K562 (cell line): ENCODE results near the gene B2M. TPM values are rescaled to one million over a fixed set of nuclear protein-coding genes. Genes with fewer than 3 reads are reported as not detected.

Experiments used
- ATAC-seq: fragments of 200-7000 bp; cut with Tn5 transposase; 3 replicates; pipeline ENCODE4 v1.9.1; 2020; ENCODE audit warnings: moderate library complexity
- BruUV-seq: library from RNA; stranded (reverse); fragments of 400-500 nt; replicated peaks from 2 replicates; lab custom pipeline; 2021; lab: Mats Ljungman, UMichigan
- CTCF ChIA-PET: fragments of 300-600 bp; formaldehyde crosslinking; extraction: SDS; loops from one replicate; lab custom pipeline; 2021; ENCODE audit warnings: low intra/inter-chr PET ratio; lab: Yijun Ruan, JAX
- POLR2A ChIA-PET: fragments of 300-600, 350-650 bp; sonication (Branson Sonifier 250); formaldehyde crosslinking; extraction: SDS; loops from one replicate; lab custom pipeline; 2021; ENCODE audit warnings: antibody characterized with exemption, inconsistent platforms; lab: Yijun Ruan, JAX
- DNase-seq, 4 experiments: peaks; one replicate each; pipeline versions ENCODE4 v3.0.0 to v3.0.0-alpha.2; 2011 to 2018; ENCODE audit warnings: low spot score in 3 of 4, mixed read lengths in 3 of 4; ENCODE audit errors: extremely low read depth in 1 of 4
- FAIRE-seq: peaks from 2 replicates; lab custom pipeline; 2011; peaks lifted over from hg19 to GRCh38; lab: Jason Lieb, UNC
- H2AFZ ChIP-seq: 2 replicates; pipeline ENCODE4 v1.6.0; 2011; ENCODE audit warnings: low read depth, low read length, control low read depth, inconsistent platforms
- H3K27ac ChIP-seq: fragments of 200-600 bp; 3 replicates; pipeline ENCODE4 v1.8.0; 2011; ENCODE audit warnings: low read depth, mild to moderate bottlenecking, control low read depth, inconsistent platforms, low read length, moderate library complexity, mixed read lengths; ENCODE audit errors: extremely low read depth
- H3K27me3 ChIP-seq, 2 experiments: fragments of 300-600 bp in 1 of 2; 2 replicates in 1 of 2; 3 replicates in 1 of 2; pipeline versions ENCODE4 v1.6.0 to v1.8.0; 2011; ENCODE audit warnings: inconsistent platforms in 2 of 2, low read length in 2 of 2, mild to moderate bottlenecking in 1 of 2, mixed read lengths in 1 of 2, moderate library complexity in 1 of 2; ENCODE audit not compliant: control insufficient read depth in 2 of 2, insufficient read depth in 2 of 2
- H3K36me3 ChIP-seq: fragments of 300-600 bp; 3 replicates; pipeline ENCODE4 v1.8.0; 2011; ENCODE audit warnings: mild to moderate bottlenecking, low read length, inconsistent platforms; ENCODE audit not compliant: control insufficient read depth, insufficient read depth
- H3K4me1 ChIP-seq, 2 experiments: fragments of 200-600 bp in 1 of 2; replicated peaks in 1 of 2; 2 replicates in 1 of 2; 3 replicates in 1 of 2; pipeline versions ENCODE4 v1.5.1 to v1.8.0; 2011; ENCODE audit warnings: inconsistent platforms in 2 of 2, low read length in 2 of 2, mild to moderate bottlenecking in 1 of 2, mixed read lengths in 1 of 2, moderate library complexity in 1 of 2; ENCODE audit not compliant: control insufficient read depth in 2 of 2, insufficient read depth in 2 of 2
- H3K4me2 ChIP-seq: 2 replicates; pipeline ENCODE4 v1.6.1; 2011; ENCODE audit warnings: low read length, control low read depth, inconsistent platforms, mixed read lengths; ENCODE audit not compliant: insufficient read depth
- H3K4me3 ChIP-seq: fragments of 200-600 bp; sonication (generic), shearing (Covaris generic); 2 replicates; pipeline ENCODE4 v1.5.1; 2016; ENCODE audit warnings: control low read depth, inconsistent platforms
- H3K79me2 ChIP-seq: fragments of 200-600 bp; 3 replicates; pipeline ENCODE4 v1.8.0; 2011; ENCODE audit warnings: low read length, inconsistent platforms; ENCODE audit not compliant: control insufficient read depth, insufficient read depth
- H3K9ac ChIP-seq, 2 experiments: 2 replicates each; pipeline versions ENCODE4 v1.6.0 to v1.6.1; 2011; ENCODE audit warnings: low read depth in 2 of 2, low read length in 2 of 2, control low read depth in 1 of 2, inconsistent platforms in 1 of 2, mild to moderate bottlenecking in 1 of 2, mixed read lengths in 1 of 2; ENCODE audit not compliant: insufficient read depth in 1 of 2
- H3K9me1 ChIP-seq: one replicate; pipeline ENCODE4 v1.6.0; 2011; ENCODE audit warnings: inconsistent platforms, mild to moderate bottlenecking, low read length, moderate library complexity; ENCODE audit not compliant: control insufficient read depth, insufficient read depth
- H3K9me3 ChIP-seq: replicated peaks from 2 replicates; pipeline ENCODE4 v1.5.1; 2011; ENCODE audit warnings: low read depth, low read length, inconsistent platforms; ENCODE audit not compliant: control insufficient read depth, insufficient read depth
- H4K20me1 ChIP-seq: replicated peaks from 2 replicates; pipeline ENCODE4 v1.6.1; 2011; ENCODE audit warnings: low read length, inconsistent platforms, mixed read lengths; ENCODE audit not compliant: control insufficient read depth, insufficient read depth
- BRD9 ChIP-seq: fragments of 450-650 bp; IDR thresholded peaks from 2 replicates; pipeline ENCODE4 v1.6.1; 2018; ENCODE audit warnings: low read depth; ENCODE audit not compliant: partially characterized antibody
- GTF2E2 ChIP-seq: fragments of 200-800 bp; sonication (Bioruptor generic); IDR thresholded peaks from 2 replicates; pipeline ENCODE4 v1.6.1; 2016; ENCODE audit warnings: missing genetic modification characterization, missing compliant biosample characterization
- MTF1 ChIP-seq: fragments of 250-450 bp; sonication (Bioruptor Pico); IDR thresholded peaks from 2 replicates; pipeline ENCODE4 v1.9.0; 2021; ENCODE audit warnings: moderate library complexity, mild to moderate bottlenecking, inconsistent platforms, borderline replicate concordance
- TRIM28 ChIP-seq: fragments of 450-650 bp; IDR thresholded peaks from 2 replicates; pipeline ENCODE4 v1.6.1; 2017
- ZNF699 ChIP-seq: fragments of 250-450 bp; sonication (Bioruptor Pico); IDR thresholded peaks from 2 replicates; pipeline ENCODE4 v1.8.0; 2021; ENCODE audit warnings: mild to moderate bottlenecking, moderate library complexity; ENCODE audit not compliant: insufficient replicate concordance
- WGBS: fragments of 100-300 bp; shearing (Covaris generic); methylation state at CpG from one replicate; pipeline ENCODE4 v1.1.6; 2016; ENCODE audit warnings: low coverage, mixed read lengths; ENCODE audit not compliant: insufficient coverage; ENCODE audit errors: missing lambda C conversion rate; 5-methylcytosine and 5-hydroxymethylcytosine counted together
- in situ Hi-C: fragments of 300-500 bp; cut with MboI; formaldehyde crosslinking; loops from 4 replicates; pipeline ENCODE4 v1.15.0; 2018; ENCODE audit warnings: inconsistent platforms, mixed read lengths
- intact Hi-C: fragments of 100-400 bp; cut with micrococcal nuclease; formaldehyde crosslinking; loops from 2 replicates; pipeline ENCODE4 v1.14.2; 2022
- polyA plus RNA-seq, 8 experiments: library from polyadenylated mRNA; depleted of rRNA in 4 of 8; stranded (reverse) in 5 of 8; unstranded in 3 of 8; fragments of >200 nt; fragmentation: Nextera tagmentation in 2 of 8; fragmentation: Illumina TruSeq in 1 of 8; extraction: Ambion mirVana in 2 of 8; extraction: Trizol in 1 of 8; gene quantifications; 2 replicates each; pipeline versions ENCODE4 v1.2.1 to v1.2.3, GENCODE V29; 2011 to 2014; ENCODE audit warnings: inconsistent platforms in 1 of 8, missing spikeins in 1 of 8
- total RNA-seq, 7 experiments: library from RNA; depleted of rRNA in 6 of 7; stranded (reverse); fragments of >200 nt in 6 of 7; fragmentation: Illumina TruSeq in 2 of 7; extraction: Trizol in 2 of 7; gene quantifications; 2 replicates each; pipeline versions ENCODE4 v1.2.1 to v1.2.3, GENCODE V29; 2011 to 2021; ENCODE audit warnings: low replicate concordance in 1 of 7
- TF ChIP-seq, protein P1 (sequence below): fragments of 450-650 bp; IDR thresholded peaks from 2 replicates; pipeline ENCODE4 v1.6.1; 2016; ENCODE audit warnings: mild to moderate bottlenecking, moderate library complexity
- TF ChIP-seq, protein P2 (sequence below): sonication (generic); formaldehyde crosslinking; IDR thresholded peaks from 2 replicates; pipeline ENCODE4 v1.8.1; 2023; ENCODE audit warnings: mild to moderate bottlenecking, missing genetic modification reagents

B2M gene
- total and polyA plus RNA-seq, 9 of the 15 experiments (the other 6 are each of a cell fraction or from before 2014, with no cell fraction given) = 460 to 3,138 (median 1,032) TPM

DNA sequence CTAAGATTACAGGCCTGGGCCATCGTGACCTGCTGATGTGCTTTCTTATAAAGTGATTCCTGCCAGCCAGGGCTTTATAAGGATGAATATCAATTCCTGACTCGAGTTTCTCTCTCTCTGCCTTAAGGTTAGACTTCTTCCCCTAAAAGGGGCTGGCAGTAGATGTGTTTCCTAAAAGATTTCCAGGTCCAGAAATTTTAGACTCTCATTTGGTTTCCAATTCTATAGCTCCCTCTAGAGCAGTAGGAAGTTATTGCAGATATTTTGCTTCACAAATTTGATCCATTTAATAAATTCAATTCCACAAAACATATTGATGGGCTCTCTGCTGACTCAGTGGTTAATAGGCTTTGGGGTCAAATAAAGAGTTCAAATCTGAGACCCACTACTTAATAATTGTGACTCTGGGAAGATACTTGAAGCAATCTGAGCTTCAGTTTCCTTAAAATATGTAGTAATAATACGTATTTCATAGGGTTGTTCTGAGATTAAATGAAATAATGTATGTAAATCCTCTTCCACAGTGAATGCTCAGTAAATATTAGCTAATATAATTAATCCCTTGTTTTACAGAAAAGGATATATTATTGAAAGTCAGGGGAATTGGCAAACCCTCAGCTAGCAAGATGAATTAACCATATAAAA is 27.1 kb downstream of the B2M start:
- DNase-seq (peak; percentile 21 to 58 (median 36)), FAIRE-seq (peak; percentile 32), ATAC-seq (no peak)
- 59% methylated on average over 3 of the region's 3 CpGs for WGBS
- no peaks in the 10 kb centered on the region for H3K9me3 ChIP-seq
- H3K4me1 ChIP-seq = peaks cover 6 to 18% of the 10 kb centered on the region in 2 experiments; a peak in 4 of 5 replicates
- H3K9me1 ChIP-seq = no peaks in the 10 kb centered on the region
- H2AFZ ChIP-seq = no peak overlapping the region
- ChIA-PET POLR2A (interaction anchor here (0.6 to 4.6 kb wide), 6 partner anchors 8 to 119 kb away, joined by 3 to 44 read pairs (median 5); partner anchors contain the start of genes B2M, PATL2 and SPG11), CTCF (interaction anchor here (1.7 to 2.2 kb wide), 3 partner anchors 25 to 75 kb away, joined by 6 to 9 read pairs (median 7); partner anchors contain the start of genes B2M, PATL2 and SPG11)
- H4K20me1 ChIP-seq = no peaks in the 10 kb centered on the region
- in situ Hi-C loops = loop anchor here (5.0 kb wide), 1 partner anchor 156 kb away; no protein-coding TSS in a partner anchor
- H3K79me2 ChIP-seq = no peaks in the 10 kb centered on the region
- H3K4me2 ChIP-seq = no peak overlapping the region
- intact Hi-C loops = loop anchor here (1.0 to 2.0 kb wide), 3 partner anchors 25 to 146 kb away; partner anchors contain the start of gene SPG11
- no peaks in the 10 kb centered on the region for H3K36me3 ChIP-seq
- no peak overlapping the region for H3K9ac ChIP-seq
- H3K27me3 ChIP-seq = no peaks in the 10 kb centered on the region
- no peak overlapping the region for H3K4me3 ChIP-seq
- H3K27ac ChIP-seq = no peak overlapping the region
- BruUV-seq = no TSS peak
- TF ChIP-seq TRIM28 (no peak), MTF1 (no peak), BRD9 (peak; percentile 27), ZNF699 (CRISPR knock-in tag) (no peak), GTF2E2 (tag) (no peak)
- TF ChIP-seq, protein P1, sequence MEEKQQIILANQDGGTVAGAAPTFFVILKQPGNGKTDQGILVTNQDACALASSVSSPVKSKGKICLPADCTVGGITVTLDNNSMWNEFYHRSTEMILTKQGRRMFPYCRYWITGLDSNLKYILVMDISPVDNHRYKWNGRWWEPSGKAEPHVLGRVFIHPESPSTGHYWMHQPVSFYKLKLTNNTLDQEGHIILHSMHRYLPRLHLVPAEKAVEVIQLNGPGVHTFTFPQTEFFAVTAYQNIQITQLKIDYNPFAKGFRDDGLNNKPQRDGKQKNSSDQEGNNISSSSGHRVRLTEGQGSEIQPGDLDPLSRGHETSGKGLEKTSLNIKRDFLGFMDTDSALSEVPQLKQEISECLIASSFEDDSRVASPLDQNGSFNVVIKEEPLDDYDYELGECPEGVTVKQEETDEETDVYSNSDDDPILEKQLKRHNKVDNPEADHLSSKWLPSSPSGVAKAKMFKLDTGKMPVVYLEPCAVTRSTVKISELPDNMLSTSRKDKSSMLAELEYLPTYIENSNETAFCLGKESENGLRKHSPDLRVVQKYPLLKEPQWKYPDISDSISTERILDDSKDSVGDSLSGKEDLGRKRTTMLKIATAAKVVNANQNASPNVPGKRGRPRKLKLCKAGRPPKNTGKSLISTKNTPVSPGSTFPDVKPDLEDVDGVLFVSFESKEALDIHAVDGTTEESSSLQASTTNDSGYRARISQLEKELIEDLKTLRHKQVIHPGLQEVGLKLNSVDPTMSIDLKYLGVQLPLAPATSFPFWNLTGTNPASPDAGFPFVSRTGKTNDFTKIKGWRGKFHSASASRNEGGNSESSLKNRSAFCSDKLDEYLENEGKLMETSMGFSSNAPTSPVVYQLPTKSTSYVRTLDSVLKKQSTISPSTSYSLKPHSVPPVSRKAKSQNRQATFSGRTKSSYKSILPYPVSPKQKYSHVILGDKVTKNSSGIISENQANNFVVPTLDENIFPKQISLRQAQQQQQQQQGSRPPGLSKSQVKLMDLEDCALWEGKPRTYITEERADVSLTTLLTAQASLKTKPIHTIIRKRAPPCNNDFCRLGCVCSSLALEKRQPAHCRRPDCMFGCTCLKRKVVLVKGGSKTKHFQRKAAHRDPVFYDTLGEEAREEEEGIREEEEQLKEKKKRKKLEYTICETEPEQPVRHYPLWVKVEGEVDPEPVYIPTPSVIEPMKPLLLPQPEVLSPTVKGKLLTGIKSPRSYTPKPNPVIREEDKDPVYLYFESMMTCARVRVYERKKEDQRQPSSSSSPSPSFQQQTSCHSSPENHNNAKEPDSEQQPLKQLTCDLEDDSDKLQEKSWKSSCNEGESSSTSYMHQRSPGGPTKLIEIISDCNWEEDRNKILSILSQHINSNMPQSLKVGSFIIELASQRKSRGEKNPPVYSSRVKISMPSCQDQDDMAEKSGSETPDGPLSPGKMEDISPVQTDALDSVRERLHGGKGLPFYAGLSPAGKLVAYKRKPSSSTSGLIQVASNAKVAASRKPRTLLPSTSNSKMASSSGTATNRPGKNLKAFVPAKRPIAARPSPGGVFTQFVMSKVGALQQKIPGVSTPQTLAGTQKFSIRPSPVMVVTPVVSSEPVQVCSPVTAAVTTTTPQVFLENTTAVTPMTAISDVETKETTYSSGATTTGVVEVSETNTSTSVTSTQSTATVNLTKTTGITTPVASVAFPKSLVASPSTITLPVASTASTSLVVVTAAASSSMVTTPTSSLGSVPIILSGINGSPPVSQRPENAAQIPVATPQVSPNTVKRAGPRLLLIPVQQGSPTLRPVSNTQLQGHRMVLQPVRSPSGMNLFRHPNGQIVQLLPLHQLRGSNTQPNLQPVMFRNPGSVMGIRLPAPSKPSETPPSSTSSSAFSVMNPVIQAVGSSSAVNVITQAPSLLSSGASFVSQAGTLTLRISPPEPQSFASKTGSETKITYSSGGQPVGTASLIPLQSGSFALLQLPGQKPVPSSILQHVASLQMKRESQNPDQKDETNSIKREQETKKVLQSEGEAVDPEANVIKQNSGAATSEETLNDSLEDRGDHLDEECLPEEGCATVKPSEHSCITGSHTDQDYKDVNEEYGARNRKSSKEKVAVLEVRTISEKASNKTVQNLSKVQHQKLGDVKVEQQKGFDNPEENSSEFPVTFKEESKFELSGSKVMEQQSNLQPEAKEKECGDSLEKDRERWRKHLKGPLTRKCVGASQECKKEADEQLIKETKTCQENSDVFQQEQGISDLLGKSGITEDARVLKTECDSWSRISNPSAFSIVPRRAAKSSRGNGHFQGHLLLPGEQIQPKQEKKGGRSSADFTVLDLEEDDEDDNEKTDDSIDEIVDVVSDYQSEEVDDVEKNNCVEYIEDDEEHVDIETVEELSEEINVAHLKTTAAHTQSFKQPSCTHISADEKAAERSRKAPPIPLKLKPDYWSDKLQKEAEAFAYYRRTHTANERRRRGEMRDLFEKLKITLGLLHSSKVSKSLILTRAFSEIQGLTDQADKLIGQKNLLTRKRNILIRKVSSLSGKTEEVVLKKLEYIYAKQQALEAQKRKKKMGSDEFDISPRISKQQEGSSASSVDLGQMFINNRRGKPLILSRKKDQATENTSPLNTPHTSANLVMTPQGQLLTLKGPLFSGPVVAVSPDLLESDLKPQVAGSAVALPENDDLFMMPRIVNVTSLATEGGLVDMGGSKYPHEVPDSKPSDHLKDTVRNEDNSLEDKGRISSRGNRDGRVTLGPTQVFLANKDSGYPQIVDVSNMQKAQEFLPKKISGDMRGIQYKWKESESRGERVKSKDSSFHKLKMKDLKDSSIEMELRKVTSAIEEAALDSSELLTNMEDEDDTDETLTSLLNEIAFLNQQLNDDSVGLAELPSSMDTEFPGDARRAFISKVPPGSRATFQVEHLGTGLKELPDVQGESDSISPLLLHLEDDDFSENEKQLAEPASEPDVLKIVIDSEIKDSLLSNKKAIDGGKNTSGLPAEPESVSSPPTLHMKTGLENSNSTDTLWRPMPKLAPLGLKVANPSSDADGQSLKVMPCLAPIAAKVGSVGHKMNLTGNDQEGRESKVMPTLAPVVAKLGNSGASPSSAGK = 0 out of 2 replicates have a peak, but pooled peaks have one; percentile 10
- TF ChIP-seq, protein P2, sequence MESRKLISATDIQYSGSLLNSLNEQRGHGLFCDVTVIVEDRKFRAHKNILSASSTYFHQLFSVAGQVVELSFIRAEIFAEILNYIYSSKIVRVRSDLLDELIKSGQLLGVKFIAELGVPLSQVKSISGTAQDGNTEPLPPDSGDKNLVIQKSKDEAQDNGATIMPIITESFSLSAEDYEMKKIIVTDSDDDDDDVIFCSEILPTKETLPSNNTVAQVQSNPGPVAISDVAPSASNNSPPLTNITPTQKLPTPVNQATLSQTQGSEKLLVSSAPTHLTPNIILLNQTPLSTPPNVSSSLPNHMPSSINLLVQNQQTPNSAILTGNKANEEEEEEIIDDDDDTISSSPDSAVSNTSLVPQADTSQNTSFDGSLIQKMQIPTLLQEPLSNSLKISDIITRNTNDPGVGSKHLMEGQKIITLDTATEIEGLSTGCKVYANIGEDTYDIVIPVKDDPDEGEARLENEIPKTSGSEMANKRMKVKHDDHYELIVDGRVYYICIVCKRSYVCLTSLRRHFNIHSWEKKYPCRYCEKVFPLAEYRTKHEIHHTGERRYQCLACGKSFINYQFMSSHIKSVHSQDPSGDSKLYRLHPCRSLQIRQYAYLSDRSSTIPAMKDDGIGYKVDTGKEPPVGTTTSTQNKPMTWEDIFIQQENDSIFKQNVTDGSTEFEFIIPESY (CRISPR knock-in tag) = no peak
